Measurements from ENCODE around the gene HIGD2A. TPM values are rescaled to one million over a fixed set of nuclear protein-coding genes. Genes with fewer than 3 reads are reported as not detected.

The HIGD2A gene
- total and polyA plus RNA-seq, 9 of the 15 experiments (the other 6 are each of a cell fraction or from before 2014, with no cell fraction given) = 94.7 to 264 (median 163) TPM

DNA sequence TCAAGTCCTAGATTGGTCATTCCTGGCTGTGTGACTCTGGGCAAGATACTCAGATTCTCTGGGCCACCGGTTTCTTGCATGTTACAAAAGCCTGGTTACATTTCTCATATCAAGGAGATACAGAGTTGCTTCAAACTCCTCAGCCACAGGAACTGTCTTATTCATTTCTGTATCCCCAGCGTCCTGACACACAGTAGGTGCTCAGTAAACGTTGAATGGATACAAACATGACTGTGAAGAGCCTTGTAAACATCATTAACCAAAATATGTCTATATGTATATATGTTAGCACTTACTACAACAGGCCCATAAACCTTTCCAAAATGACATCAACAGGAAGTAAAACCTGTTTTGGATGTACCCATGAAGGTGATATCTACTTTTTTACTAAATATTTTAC, 26.2 kb downstream of the HIGD2A start (continued):
- TF ChIP-seq ZNF124 (CRISPR knock-in tag; IDR thresholded peaks at IDR 0.05) (no peak), U2AF1 (optimal IDR thresholded peaks at IDR 0.05; ENCODE audit: low read depth, low read length) (no peak), PURB (CRISPR knock-in tag; IDR thresholded peaks at IDR 0.05; ENCODE audit: low read depth) (no peak), SMARCA5 (IDR thresholded peaks at IDR 0.05) (no peak), HNRNPL (IDR thresholded peaks at IDR 0.05; ENCODE audit: low read depth, low read length) (no peak)
- TF ChIP-seq, protein P1, sequence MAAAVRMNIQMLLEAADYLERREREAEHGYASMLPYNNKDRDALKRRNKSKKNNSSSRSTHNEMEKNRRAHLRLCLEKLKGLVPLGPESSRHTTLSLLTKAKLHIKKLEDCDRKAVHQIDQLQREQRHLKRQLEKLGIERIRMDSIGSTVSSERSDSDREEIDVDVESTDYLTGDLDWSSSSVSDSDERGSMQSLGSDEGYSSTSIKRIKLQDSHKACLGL (CRISPR knock-in tag; IDR thresholded peaks at IDR 0.05; ENCODE audit: borderline replicate concordance, poor library complexity, severe bottlenecking) = no peak
- TF ChIP-seq, protein P2, sequence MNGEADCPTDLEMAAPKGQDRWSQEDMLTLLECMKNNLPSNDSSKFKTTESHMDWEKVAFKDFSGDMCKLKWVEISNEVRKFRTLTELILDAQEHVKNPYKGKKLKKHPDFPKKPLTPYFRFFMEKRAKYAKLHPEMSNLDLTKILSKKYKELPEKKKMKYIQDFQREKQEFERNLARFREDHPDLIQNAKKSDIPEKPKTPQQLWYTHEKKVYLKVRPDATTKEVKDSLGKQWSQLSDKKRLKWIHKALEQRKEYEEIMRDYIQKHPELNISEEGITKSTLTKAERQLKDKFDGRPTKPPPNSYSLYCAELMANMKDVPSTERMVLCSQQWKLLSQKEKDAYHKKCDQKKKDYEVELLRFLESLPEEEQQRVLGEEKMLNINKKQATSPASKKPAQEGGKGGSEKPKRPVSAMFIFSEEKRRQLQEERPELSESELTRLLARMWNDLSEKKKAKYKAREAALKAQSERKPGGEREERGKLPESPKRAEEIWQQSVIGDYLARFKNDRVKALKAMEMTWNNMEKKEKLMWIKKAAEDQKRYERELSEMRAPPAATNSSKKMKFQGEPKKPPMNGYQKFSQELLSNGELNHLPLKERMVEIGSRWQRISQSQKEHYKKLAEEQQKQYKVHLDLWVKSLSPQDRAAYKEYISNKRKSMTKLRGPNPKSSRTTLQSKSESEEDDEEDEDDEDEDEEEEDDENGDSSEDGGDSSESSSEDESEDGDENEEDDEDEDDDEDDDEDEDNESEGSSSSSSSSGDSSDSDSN (IDR thresholded peaks at IDR 0.05; ENCODE audit: borderline replicate concordance in 1 of 2, low read depth in 2 of 2, low read length in 2 of 2) = no peak
- TF ChIP-seq, protein P3, sequence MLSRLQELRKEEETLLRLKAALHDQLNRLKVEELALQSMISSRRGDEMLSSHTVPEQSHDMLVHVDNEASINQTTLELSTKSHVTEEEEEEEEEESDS (CRISPR knock-in tag; IDR thresholded peaks at IDR 0.05) = no peak
